Thymus (tissue), 11 donors: ENCODE results near the gene PPFIBP2. TPM values are rescaled to one million over a fixed set of nuclear protein-coding genes. Genes with fewer than 3 reads are reported as not detected.

Source experiments
- DNase-seq, 9 donors: peaks; one replicate each; pipeline ENCODE4 v3.0.0-alpha.2; 2013; ENCODE audit warnings: low spot score in 9 of 9, low read depth in 6 of 9, missing footprints in 1 of 9
- H3K27ac ChIP-seq, 2 donors: one replicate each; pipeline ENCODE4 v1.5.1; 2013; ENCODE audit warnings: control low read depth in 1 of 2, low read depth in 1 of 2, low read length in 1 of 2, mild to moderate bottlenecking in 1 of 2, moderate library complexity in 1 of 2
- H3K27me3 ChIP-seq, 2 donors: one replicate each; pipeline ENCODE4 v1.5.1; 2013; ENCODE audit warnings: low read length in 1 of 2; ENCODE audit not compliant: control insufficient read depth in 2 of 2, insufficient read depth in 1 of 2
- H3K36me3 ChIP-seq, 2 donors: one replicate each; pipeline ENCODE4 v1.5.1; 2013; ENCODE audit warnings: low read length in 1 of 2, mild to moderate bottlenecking in 1 of 2, moderate library complexity in 1 of 2; ENCODE audit not compliant: control insufficient read depth in 2 of 2, insufficient read depth in 2 of 2
- H3K4me1 ChIP-seq, 2 donors: one replicate each; pipeline ENCODE4 v1.5.1; 2013; ENCODE audit warnings: low read length in 2 of 2; ENCODE audit not compliant: control insufficient read depth in 2 of 2, insufficient read depth in 2 of 2
- H3K4me3 ChIP-seq, 2 donors: one replicate each; pipeline ENCODE4 v1.5.1; 2013; ENCODE audit warnings: low read length in 2 of 2, control low read depth in 1 of 2, mild to moderate bottlenecking in 1 of 2
- H3K9me3 ChIP-seq, 2 donors: one replicate each; pipeline ENCODE4 v1.5.1; 2013; ENCODE audit warnings: low read length in 1 of 2, mild to moderate bottlenecking in 1 of 2; ENCODE audit not compliant: control insufficient read depth in 2 of 2, insufficient read depth in 1 of 2
- WGBS: extraction: QIAGEN DNeasy Blood & Tissue Kit; methylation state at CpG from one replicate; pipeline ENCODE4 v1.1.7; 2013; 5-methylcytosine and 5-hydroxymethylcytosine counted together
- polyA plus RNA-seq: library from polyadenylated mRNA; stranded (reverse); fragments of 200-250 nt; gene quantifications from one replicate; pipeline ENCODE4 v1.2.3, GENCODE V29; 2013
- total RNA-seq: library from RNA; stranded (reverse); fragments of 120-200 nt; gene quantifications from one replicate; pipeline ENCODE4 v1.2.4, GENCODE V29; 2013
- donor health status: healthy.

PPFIBP2 gene
- total and polyA plus RNA-seq, 2 donors = 5.6 to 6.0 TPM

DNA sequence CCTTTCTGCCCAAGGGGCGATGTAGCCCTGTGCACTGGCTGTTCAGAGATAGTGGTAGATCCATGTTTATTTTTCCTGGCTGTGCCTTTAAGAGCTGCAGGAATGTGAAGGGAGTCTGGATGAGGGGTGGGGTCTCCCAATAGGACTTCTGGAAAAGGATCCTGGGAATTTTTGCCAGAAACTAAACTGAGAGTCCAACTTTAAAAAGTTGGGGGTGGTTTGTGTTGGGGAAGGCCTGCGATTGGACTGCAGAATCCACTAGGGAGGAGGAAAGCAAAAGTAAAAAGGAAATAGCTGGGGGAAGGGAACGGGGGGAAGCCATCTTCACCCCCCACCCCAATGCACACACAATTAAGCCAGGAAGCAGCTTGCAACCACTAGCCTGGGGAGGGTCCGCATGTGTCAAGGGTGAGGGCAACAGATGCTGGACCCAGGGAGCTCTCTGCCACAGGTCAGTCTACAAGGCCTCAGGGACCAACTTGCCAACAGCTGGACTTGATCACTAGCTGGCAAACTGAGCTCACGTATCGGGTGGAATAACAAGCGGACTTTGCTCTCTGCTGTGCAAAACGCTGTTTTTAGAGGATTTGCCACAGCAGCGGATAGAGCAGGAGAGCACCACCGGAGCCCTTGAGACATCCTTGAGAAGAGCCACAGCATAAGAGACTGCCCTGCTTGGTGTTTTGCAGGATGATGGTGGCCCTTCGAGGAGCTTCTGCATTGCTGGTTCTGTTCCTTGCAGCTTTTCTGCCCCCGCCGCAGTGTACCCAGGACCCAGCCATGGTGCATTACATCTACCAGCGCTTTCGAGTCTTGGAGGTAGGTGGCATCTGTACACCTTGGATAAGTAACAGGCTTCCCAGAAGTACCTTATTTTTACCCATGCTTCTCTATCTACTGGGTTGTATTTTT, 28.4 kb upstream of the PPFIBP2 start, which contains the start of gene OLFML1:
TSS of gene OLFML1 (plus strand) at position 321 of the 912 bp plus-strand sequence. CDS start at position 691, 370 bp downstream.
- Histone ChIP-seq H3K4me1 (no peaks in the 10 kb centered on the region), H3K4me3 (no peak within 1 kb of the TSS), H3K27me3 (no peaks in the 10 kb centered on the region), H3K27ac (no peak within 1 kb of the TSS), H3K9me3 (no peaks in the 10 kb centered on the region), H3K36me3 (no peaks in the 10 kb centered on the region)
- WGBS = 89% methylated on average over 15 of the region's 15 CpGs
- no peak for DNase-seq

DNA sequence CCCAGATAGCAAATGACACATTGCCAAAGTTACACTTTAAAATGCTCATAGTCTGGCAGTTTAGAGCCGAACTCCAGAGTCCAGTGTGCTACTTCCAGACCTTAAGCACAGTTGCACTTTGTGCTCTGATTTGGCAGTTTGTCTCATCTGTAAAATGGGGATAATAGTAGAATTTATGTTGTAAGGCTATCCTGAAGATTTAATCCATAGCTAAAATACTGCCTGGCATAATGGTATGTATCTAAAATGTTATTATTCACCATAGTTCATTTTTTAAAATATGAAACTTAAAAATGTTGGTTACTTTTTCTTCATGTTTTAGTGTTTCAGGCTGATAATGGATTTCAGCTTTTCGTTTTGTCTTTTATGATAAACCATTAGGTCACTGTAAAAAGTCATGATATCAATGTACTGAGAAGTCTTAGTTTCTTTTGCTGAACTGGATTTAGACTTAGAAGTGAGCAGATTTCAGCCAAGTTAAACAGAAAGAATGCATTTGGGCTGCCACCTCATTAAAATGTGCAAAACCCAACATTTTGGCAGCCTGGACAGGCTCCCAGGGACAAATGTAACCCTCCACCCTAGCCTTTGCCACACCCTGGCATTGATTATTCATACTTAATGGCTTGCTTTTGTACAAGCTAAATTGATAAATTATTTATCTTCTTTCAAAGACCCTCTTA, 27.6 kb upstream of the PPFIBP2 start:
- Histone ChIP-seq H3K4me1 (no peaks in the 10 kb centered on the region), H3K36me3 (no peaks in the 10 kb centered on the region), H3K27me3 (no peaks in the 10 kb centered on the region), H3K27ac (no peak overlapping the region), H3K4me3 (no peak overlapping the region), H3K9me3 (no peaks in the 10 kb centered on the region)
- no peak for DNase-seq
- 92% methylated on average over 2 of the region's 2 CpGs for WGBS

- Histone ChIP-seq H3K36me3 (no peaks in the 10 kb centered on the region), H3K9me3 (no peaks in the 10 kb centered on the region), H3K4me3 (no peak overlapping the region), H3K27me3 (no peaks in the 10 kb centered on the region), H3K27ac (no peak overlapping the region), H3K4me1 (no peaks in the 10 kb centered on the region)
- 84% methylated on average over 6 of the region's 6 CpGs for WGBS
- DNase-seq = no peak
These were observed 27.0 kb upstream of the PPFIBP2 start for GRCh38 chr11:7486781-7487140.

DNA sequence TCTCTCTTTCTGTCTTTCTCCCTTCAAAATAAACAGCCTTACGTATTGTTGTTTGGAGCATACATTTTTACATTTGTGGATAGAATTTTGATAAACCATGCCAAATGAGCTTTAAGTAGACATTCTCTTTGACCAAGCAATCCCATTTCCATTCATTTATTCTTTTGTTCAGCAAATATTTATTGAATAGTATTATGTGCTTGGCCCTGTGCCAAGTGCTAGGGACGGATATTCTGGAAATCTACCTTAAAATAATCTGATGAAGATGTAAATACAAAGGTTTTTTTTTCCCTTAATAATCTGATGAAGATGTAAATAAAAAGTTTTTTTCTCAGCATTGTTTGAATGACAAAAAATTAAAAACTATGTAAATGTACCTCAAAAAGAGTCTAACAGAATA, 26.4 kb upstream of the PPFIBP2 start:
- no peak for DNase-seq
- WGBS = 96% methylated on average over 2 of the region's 2 CpGs
- no peaks in the 10 kb centered on the region for H3K9me3 ChIP-seq
- no peak overlapping the region for H3K27ac ChIP-seq
- no peak overlapping the region for H3K4me3 ChIP-seq
- H3K27me3 ChIP-seq = no peaks in the 10 kb centered on the region
- H3K4me1 ChIP-seq = no peaks in the 10 kb centered on the region
- H3K36me3 ChIP-seq = no peaks in the 10 kb centered on the region

- no peak overlapping the region for H3K4me3 ChIP-seq
- no peaks in the 10 kb centered on the region for H3K4me1 ChIP-seq
- DNase-seq = no peak
- no peak overlapping the region for H3K27ac ChIP-seq
- no peaks in the 10 kb centered on the region for H3K9me3 ChIP-seq
- H3K27me3 ChIP-seq = no peaks in the 10 kb centered on the region
- WGBS = 56% methylated on average over 1 of the region's 1 CpG
- no peaks in the 10 kb centered on the region for H3K36me3 ChIP-seq
These were observed 25.1 kb upstream of the PPFIBP2 start for GRCh38 chr11:7488681-7489080.

DNA sequence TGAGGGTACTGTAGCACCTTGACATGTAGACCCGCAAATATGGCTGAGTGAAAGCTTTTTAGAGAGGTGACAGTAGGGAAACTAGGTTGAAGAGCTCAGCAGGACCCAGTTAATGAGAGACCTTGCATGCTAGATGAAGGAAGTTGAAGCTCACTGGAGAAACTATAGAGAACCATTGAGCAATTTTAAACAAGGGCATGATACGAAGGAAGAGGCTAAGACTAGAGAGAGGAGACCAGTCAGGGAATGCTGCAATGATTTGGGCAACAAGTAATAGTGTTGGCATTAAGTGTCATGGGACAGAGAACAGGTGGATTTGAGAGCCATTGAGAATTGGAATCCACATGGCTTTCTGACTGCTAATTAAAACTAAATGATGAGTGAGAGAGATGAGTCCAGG, 24.4 kb upstream of the PPFIBP2 start:
- H3K36me3 ChIP-seq = no peaks in the 10 kb centered on the region
- no peak overlapping the region for H3K27ac ChIP-seq
- no peak for DNase-seq
- H3K4me1 ChIP-seq = no peaks in the 10 kb centered on the region
- H3K4me3 ChIP-seq = no peak overlapping the region
- no peaks in the 10 kb centered on the region for H3K27me3 ChIP-seq
- no peaks in the 10 kb centered on the region for H3K9me3 ChIP-seq
- WGBS = 94% methylated on average over 2 of the region's 2 CpGs

DNA sequence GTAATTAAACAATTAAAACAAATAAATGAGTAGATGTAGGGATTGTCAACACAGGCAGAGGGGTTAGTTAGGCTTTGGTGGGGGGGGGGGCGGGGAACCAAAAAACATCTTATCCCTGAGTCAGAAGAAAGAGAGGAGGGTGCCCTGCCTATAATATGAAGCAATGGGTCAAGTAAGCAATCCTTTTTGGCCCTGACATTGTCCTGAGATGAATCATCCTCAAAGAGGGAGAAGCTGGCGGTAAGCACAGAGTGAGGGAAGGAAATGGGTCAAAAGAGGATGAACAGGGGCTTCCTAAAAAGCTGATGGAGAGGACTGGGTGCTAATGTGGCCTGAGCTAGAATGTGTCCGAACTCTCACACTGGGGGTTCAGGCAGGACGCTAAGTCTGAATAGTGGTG, 23.7 kb upstream of the PPFIBP2 start:
- WGBS = 92% methylated on average over 4 of the region's 4 CpGs
- Histone ChIP-seq H3K9me3 (no peaks in the 10 kb centered on the region), H3K36me3 (no peaks in the 10 kb centered on the region), H3K27me3 (no peaks in the 10 kb centered on the region), H3K4me3 (no peak overlapping the region), H3K27ac (no peak overlapping the region), H3K4me1 (no peaks in the 10 kb centered on the region)
- no peak for DNase-seq

DNA sequence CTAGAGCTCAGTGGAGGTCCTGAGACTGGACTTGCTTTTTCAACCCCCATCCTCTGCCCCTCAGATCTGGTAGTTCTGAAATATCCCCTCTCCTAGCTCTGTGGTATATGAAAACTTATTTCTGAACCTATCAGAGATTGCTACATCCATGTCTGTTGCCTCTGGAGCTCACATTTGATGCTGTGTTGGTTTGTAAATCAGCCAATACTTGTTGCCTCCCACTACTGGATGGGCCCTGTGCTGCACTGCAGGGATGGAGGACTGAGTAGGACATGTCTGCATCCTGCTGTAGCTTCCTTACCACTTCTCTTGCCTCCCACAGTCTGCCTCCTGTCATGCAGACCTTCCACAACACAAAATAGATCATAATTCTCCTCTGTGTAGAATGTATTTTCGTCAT, 23.3 kb upstream of the PPFIBP2 start:
- H3K36me3 ChIP-seq = no peaks in the 10 kb centered on the region
- H3K9me3 ChIP-seq = no peaks in the 10 kb centered on the region
- H3K4me1 ChIP-seq = no peaks in the 10 kb centered on the region
- 91% methylated on average over 1 of the region's 1 CpG for WGBS
- DNase-seq = no peak
- no peak overlapping the region for H3K27ac ChIP-seq
- no peak overlapping the region for H3K4me3 ChIP-seq
- H3K27me3 ChIP-seq = no peaks in the 10 kb centered on the region

- no peak overlapping the region for H3K27ac ChIP-seq
- 98% methylated on average over 1 of the region's 1 CpG for WGBS
- H3K9me3 ChIP-seq = no peaks in the 10 kb centered on the region
- no peak overlapping the region for H3K4me3 ChIP-seq
- H3K36me3 ChIP-seq = no peaks in the 10 kb centered on the region
- no peaks in the 10 kb centered on the region for H3K4me1 ChIP-seq
- DNase-seq = no peak
- H3K27me3 ChIP-seq = no peaks in the 10 kb centered on the region
These were observed 21.5 kb upstream of the PPFIBP2 start for GRCh38 chr11:7492253-7492652.
